ENCODE results near the gene EIPR1. TPM values are rescaled to one million over a fixed set of nuclear protein-coding genes. Genes with fewer than 3 reads are reported as not detected.

The EIPR1 gene
- total and polyA plus RNA-seq, 10 of the 15 experiments (the other 5 are each of a cell fraction or from before 2014, with no cell fraction given), result 23.6 to 61.2 (median 42.2) TPM

- ATAC-seq (no peak), FAIRE-seq (no peak), DNase-seq (ENCODE audit: low read depth, low spot score) (no peak)
- 91% methylated on average over 11 of the region's 11 CpGs for WGBS (ENCODE audit: insufficient coverage, insufficient replicate concordance, low lambda C conversion rate, missing lambda C conversion rate)
- intact Hi-C loops (cut with micrococcal nuclease; ENCODE audit: unreplicated experiment) (no loop called here), in situ Hi-C loops (cut with MboI) (no loop called here)
- Histone ChIP-seq H3K36me3 (ENCODE audit: control insufficient read depth in 2 of 2, insufficient read depth in 2 of 2, low read length in 1 of 2) (peaks cover 0 to 4% of the 10 kb centered on the region in 2 experiments; a peak in 2 of 4 replicates), H3K9ac (ENCODE audit: control insufficient read depth, insufficient read depth, low read length) (no peak overlapping the region), H3K9me3 (replicated peaks; ENCODE audit: control insufficient read depth, insufficient read depth, low read length) (no peaks in the 10 kb centered on the region; the same call in 2 of the 3 replicates), H3K27ac (ENCODE audit: control insufficient read depth, insufficient read depth) (no peak overlapping the region), H3K79me2 (ENCODE audit: control insufficient read depth, insufficient read depth, low read length) (no peaks in the 10 kb centered on the region), H2AFZ (ENCODE audit: control insufficient read depth, low read depth, low read length) (no peak overlapping the region), H4K20me1 (ENCODE audit: control insufficient read depth, insufficient read depth) (no peaks in the 10 kb centered on the region), H3K4me3 (no peak overlapping the region), H3K4me1 (ENCODE audit: control insufficient read depth, insufficient read depth, low read length) (no peaks in the 10 kb centered on the region), H3K4me2 (ENCODE audit: control insufficient read depth, insufficient read depth) (no peak overlapping the region), H3K27me3 (replicated peaks in 1 of 2; ENCODE audit: control insufficient read depth in 2 of 2, insufficient read depth in 2 of 2, low read length in 1 of 2) (no peaks in the 10 kb centered on the region)
- ChIA-PET RAD21 (ENCODE audit: unreplicated experiment) (interaction anchor here (1.5 kb wide), 1 partner anchor 19 kb away, joined by 6 read pairs; no protein-coding TSS in a partner anchor), CTCF (no interaction called here), SMC1A (ENCODE audit: uncharacterized antibody, unreplicated experiment) (no interaction called here), POLR2A (no interaction called here)
- BruUV-seq (replicated peaks), result no TSS peak
- TF ChIP-seq PKNOX1 (IDR thresholded peaks at IDR 0.05) (no peak), POLR2AphosphoS2 (IDR thresholded peaks at IDR 0.05; ENCODE audit: low read depth, low read length) (no peak)
Measured at GRCh38 chr2:3204031-3204821, 173.4 kb downstream of the EIPR1 start.

- FAIRE-seq, result no peak
- ChIA-PET RAD21 (ENCODE audit: unreplicated experiment) (interaction anchor here (1.5 kb wide), 1 partner anchor 19 kb away, joined by 6 read pairs; no protein-coding TSS in a partner anchor), CTCF (no interaction called here), SMC1A (ENCODE audit: uncharacterized antibody, unreplicated experiment) (no interaction called here), POLR2A (no interaction called here)
- no peak overlapping the region for H3K27ac ChIP-seq (ENCODE audit: control insufficient read depth, insufficient read depth)
- no peak overlapping the region for H3K4me2 ChIP-seq (ENCODE audit: control insufficient read depth, insufficient read depth)
- peaks cover 0 to 4% of the 10 kb centered on the region in 2 experiments; a peak in 2 of 4 replicates for H3K36me3 ChIP-seq (ENCODE audit: control insufficient read depth in 2 of 2, insufficient read depth in 2 of 2, low read length in 1 of 2)
- H3K4me3 ChIP-seq, result no peak overlapping the region
- no peak for ATAC-seq
- WGBS (ENCODE audit: insufficient coverage, insufficient replicate concordance, low lambda C conversion rate, missing lambda C conversion rate), result over 99% methylated on average over 16 of the region's 16 CpGs
- H3K9ac ChIP-seq (ENCODE audit: control insufficient read depth, insufficient read depth, low read length), result no peak overlapping the region
- intact Hi-C loops (cut with micrococcal nuclease; ENCODE audit: unreplicated experiment), result no loop called here
- no peak for DNase-seq (ENCODE audit: low read depth, low spot score)
- no peak overlapping the region for H2AFZ ChIP-seq (ENCODE audit: control insufficient read depth, low read depth, low read length)
- no peaks in the 10 kb centered on the region for H3K27me3 ChIP-seq (replicated peaks in 1 of 2; ENCODE audit: control insufficient read depth in 2 of 2, insufficient read depth in 2 of 2, low read length in 1 of 2)
- H3K4me1 ChIP-seq (ENCODE audit: control insufficient read depth, insufficient read depth, low read length), result no peaks in the 10 kb centered on the region
- BruUV-seq (replicated peaks), result no TSS peak
- in situ Hi-C loops (cut with MboI), result no loop called here
- no peaks in the 10 kb centered on the region; the same call in 2 of the 3 replicates for H3K9me3 ChIP-seq (replicated peaks; ENCODE audit: control insufficient read depth, insufficient read depth, low read length)
- no peaks in the 10 kb centered on the region for H3K79me2 ChIP-seq (ENCODE audit: control insufficient read depth, insufficient read depth, low read length)
- no peaks in the 10 kb centered on the region for H4K20me1 ChIP-seq (ENCODE audit: control insufficient read depth, insufficient read depth)
- no peak for TF ChIP-seq JUNB (IDR thresholded peaks at IDR 0.05)
- no peak for TF ChIP-seq SKIL (IDR thresholded peaks at IDR 0.05; ENCODE audit: low read depth, poor library complexity, severe bottlenecking)
- no peak for TF ChIP-seq E2F4 (IDR thresholded peaks at IDR 0.05; ENCODE audit: low read depth, low read length)
- no peak for TF ChIP-seq USF2 (IDR thresholded peaks at IDR 0.05; ENCODE audit: borderline replicate concordance, low read depth, low read length)
Measured at GRCh38 chr2:3203497-3204019, 174.1 kb downstream of the EIPR1 start.
